HG03159 (cell line): ENCODE data around the gene PXK.
"Not testable (repeated sequence)": the region's sequence is repeated elsewhere in the genome, so short reads cannot be mapped to it uniquely, and the experiment has no call there.

Experiments
- ATAC-seq: cut with Tn5 transposase; IDR thresholded peaks from one replicate; pipeline ENCODE4 v1.9.1; 2021; ENCODE audit warnings: mild to moderate bottlenecking, moderate library complexity; ENCODE audit not compliant: unreplicated experiment

Gene PXK

GRCh38 chr3:58332575-58333188, at the start of gene PXK:
Gene PXK, plus strand, starts transcription at chr3:58332892. Its CDS starts 97 bp downstream, at chr3:58332989.
- ATAC-seq = peak; percentile 88

GRCh38 chr3:58285334-58285733, 47.4 kb upstream of the PXK start:
- no peak for ATAC-seq

GRCh38 chr3:58287354-58287753, 45.3 kb upstream of the PXK start:
- no peak for ATAC-seq

GRCh38 chr3:58288011-58288728, 44.5 kb upstream of the PXK start:
- no peak for ATAC-seq

- ATAC-seq = not testable (repeated sequence)
Measured at GRCh38 chr3:58288964-58289613, 43.6 kb upstream of the PXK start.

GRCh38 chr3:58290446-58290845, 42.2 kb upstream of the PXK start:
- ATAC-seq = not testable (repeated sequence)

- no peak for ATAC-seq
Measured at GRCh38 chr3:58291671-58292338, 40.9 kb upstream of the PXK start.

GRCh38 chr3:58292866-58293265, 39.8 kb upstream of the PXK start:
- no peak for ATAC-seq

- ATAC-seq = no peak
Measured at GRCh38 chr3:58293516-58293915, 39.2 kb upstream of the PXK start.

- ATAC-seq = no peak
Measured at GRCh38 chr3:58296269-58296668, 36.4 kb upstream of the PXK start.

- ATAC-seq = no peak
Measured at GRCh38 chr3:58296843-58297242, 35.8 kb upstream of the PXK start.

- no peak for ATAC-seq
Measured at GRCh38 chr3:58298190-58298589, 34.5 kb upstream of the PXK start.

GRCh38 chr3:58299075-58299474, 33.6 kb upstream of the PXK start:
- ATAC-seq = no peak

GRCh38 chr3:58299839-58300516, 32.7 kb upstream of the PXK start:
- ATAC-seq = no peak

GRCh38 chr3:58305882-58306711, 26.6 kb upstream of the PXK start, which contains the start of the genes HTD2 and RPP14:
Gene HTD2, plus strand, starts transcription at chr3:58306520. Its CDS starts 11,094 bp downstream, at chr3:58317614.
Gene RPP14, plus strand, starts transcription at chr3:58306245. Its CDS starts 4,085 bp downstream, at chr3:58310330.
- peak; percentile 79 for ATAC-seq

- ATAC-seq = no peak
Measured at GRCh38 chr3:58307639-58308215, 25.0 kb upstream of the PXK start.

GRCh38 chr3:58308728-58309127, 24.0 kb upstream of the PXK start:
- no peak for ATAC-seq

- ATAC-seq = no peak
Measured at GRCh38 chr3:58317811-58318210, 14.9 kb upstream of the PXK start.

- ATAC-seq = no peak
Measured at GRCh38 chr3:58321791-58322190, 10.9 kb upstream of the PXK start.

GRCh38 chr3:58322793-58323192, 9.9 kb upstream of the PXK start:
- ATAC-seq = no peak
